Globus pallidus (tissue), 1 donor: ENCODE data around the gene TMEM187.

Experiments
- DNase-seq: peaks from one replicate; pipeline ENCODE4 v3.0.0-alpha.2; 2015; ENCODE audit warnings: low spot score

TMEM187 gene

DNA sequence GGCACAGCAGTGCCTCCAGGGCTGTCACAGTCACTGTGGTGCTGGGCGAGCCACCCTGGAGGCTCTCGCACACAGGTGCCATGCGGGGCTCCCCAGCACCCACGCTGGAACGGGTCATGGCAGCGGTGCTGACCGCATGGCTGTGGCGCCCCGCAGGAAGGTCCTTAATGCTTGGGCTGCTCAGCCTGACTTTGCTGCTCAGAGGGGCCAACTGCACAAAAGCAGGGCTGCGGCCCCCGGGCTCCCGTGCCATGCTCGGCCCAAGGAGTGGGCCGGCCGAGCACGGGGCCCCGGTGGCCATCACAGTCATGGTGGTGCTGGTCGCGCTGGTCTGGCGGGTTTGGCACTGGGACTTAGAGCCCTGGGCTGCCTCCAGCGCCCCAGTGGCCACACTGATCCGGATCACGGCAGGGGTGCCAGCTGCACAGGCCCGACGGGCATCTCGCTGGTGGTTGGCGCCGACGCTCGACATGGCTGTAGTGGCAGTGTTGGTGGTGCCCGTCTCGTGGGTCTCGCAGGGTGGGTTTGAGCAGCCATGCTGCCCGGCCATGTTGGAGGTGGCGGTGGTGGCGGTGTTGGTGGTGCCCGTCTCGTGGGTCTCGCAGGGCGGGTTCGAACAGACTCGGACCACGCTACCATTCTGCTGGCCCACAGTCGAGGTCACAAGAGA is 17.9 kb upstream of the TMEM187 start:
- DNase-seq: no peak

DNA sequence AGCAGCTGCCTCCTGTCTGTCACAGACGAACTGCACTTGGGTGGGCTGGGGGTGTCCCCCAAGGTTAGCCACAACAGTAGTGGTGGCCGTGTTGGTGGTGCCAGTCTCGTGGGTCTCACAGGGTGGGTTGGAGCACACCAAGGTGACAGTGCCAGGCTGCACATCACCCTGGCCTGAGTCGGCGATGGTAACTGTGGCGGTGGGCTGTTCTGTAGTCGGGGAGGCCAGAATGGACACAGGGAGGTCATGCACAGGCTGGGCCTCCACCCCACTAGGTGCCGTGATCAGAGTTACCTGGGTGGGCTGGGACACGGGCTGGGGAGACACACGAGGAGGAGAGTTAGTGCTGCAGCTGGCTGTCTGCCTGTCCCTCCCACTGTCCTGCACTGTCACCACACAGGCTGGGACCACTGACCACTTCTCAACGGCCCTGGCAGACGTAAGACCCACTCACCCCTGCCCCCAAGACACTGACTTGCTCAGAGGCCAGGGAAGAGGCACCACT is 17.3 kb upstream of the TMEM187 start:
- DNase-seq: no peak

DNA sequence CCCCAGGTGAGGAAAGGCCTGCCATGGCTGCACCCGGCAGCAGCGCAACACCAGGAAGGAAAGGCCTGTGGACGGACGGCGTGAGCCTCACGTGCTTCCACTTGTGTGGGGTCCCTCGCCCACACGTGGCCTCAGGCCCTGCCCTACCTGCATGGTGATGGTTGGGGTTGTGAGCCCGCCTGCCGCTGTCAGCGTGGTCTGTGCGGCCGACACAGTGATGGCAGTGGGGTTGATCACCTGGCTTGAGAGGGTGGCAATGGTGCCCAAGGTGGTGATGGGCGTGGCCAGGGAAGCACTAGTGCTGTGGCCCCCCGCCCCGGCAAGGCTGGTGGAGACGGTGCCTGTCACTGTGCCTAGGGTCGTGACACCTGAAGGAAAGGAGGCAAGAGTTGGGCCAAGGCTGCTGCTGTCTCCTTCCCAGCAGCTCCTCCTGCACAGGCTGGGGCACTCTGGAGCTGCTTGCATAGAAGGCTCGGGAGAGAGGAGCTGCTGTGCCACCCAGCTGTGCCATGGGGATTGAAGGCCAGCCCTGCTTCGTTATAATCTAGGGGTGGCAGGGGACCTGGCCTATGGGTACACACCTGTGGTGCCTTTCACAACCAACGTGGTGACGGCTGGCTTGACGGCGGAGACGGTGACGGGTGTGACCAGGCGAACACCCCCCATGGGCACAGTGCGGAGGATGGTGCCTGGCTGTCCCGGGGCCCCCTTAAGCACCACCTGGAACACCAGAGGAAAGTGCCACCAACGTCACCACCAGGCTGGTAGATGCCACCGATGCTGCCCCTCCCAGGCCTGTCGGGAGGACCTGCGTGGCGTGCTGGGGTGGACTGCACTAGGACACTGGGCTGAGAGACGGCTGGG is 16.3 kb upstream of the TMEM187 start:
- no peak for DNase-seq

- DNase-seq: no peak
Measured at GRCh38 chrX:153957224-153957623, 15.3 kb upstream of the TMEM187 start.

DNA sequence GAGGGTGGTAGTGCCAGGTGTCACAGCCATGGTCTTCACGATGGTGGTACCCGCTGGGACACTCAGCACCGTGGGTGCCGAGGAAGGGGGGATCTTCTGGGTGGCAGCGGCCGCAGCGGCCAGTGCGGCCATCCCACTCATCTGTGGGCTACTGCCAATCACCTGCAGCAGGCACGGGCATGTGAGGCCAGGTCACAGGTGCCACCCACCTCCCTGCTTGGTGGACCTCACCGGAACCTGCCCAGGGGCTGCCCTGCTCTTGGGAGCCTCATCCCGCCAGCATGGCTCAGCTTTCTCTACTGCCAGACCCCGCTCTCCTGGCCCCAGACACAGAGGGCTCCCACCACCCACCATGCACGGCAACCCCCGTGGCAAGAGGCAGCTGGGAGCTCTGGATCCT is 13.9 kb upstream of the TMEM187 start:
- no peak for DNase-seq

- no peak for DNase-seq
Measured at GRCh38 chrX:153959649-153960048, 12.9 kb upstream of the TMEM187 start.

GRCh38 chrX:153960077-153960476 is 12.5 kb upstream of the TMEM187 start:
- no peak for DNase-seq

DNA sequence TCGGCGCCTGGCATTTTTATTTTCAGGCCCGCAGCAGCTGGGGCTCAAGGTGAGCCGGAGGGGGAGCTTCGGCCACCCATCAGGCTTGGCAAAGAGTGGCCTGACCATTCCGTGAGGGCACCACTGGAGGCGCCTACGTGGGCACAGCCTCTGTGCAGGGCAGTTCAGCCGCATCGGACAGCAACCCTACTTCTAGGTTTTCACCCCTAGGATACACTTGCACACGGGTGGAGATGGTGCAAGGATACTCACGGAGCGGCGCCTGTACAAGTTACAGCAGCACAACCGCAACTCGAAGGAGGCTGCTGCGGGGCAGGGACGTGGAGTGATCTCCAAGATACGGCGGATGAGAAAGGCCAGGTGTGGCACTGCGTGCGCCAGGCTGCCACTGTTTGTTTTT is 11.8 kb upstream of the TMEM187 start:
- no peak for DNase-seq

GRCh38 chrX:153961292-153961691 is 11.3 kb upstream of the TMEM187 start:
- DNase-seq: no peak

GRCh38 chrX:153963546-153963945 is 9.0 kb upstream of the TMEM187 start:
- DNase-seq: no peak

DNA sequence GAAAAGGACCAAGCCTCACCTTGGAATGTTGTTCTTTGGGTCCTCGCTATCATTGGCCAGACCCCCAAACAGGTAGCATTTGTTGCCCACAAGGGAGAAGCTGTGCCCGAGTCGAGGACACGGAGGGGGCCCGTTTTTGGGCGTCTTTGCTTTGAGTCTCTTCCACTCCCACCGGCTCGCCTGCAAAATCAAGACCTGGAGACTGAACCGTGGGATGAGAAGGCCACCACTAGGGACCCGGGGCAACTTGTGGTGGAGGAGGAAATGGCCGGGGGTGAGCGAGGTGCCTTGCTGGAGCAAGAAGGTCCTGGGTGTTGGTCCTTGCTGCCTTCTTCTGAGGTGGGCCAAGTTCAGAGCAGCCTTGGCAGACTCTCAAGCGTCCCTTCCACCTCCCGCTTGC is 8.4 kb upstream of the TMEM187 start:
- DNase-seq: no peak

GRCh38 chrX:153965406-153965805 is 7.1 kb upstream of the TMEM187 start:
- no peak for DNase-seq

- no peak for DNase-seq
Measured at GRCh38 chrX:153966283-153966688, 6.3 kb upstream of the TMEM187 start.

GRCh38 chrX:153966841-153967535 is 5.6 kb upstream of the TMEM187 start:
- DNase-seq: no peak

GRCh38 chrX:153967536-153968224 is 4.9 kb upstream of the TMEM187 start:
- DNase-seq: no peak

DNA sequence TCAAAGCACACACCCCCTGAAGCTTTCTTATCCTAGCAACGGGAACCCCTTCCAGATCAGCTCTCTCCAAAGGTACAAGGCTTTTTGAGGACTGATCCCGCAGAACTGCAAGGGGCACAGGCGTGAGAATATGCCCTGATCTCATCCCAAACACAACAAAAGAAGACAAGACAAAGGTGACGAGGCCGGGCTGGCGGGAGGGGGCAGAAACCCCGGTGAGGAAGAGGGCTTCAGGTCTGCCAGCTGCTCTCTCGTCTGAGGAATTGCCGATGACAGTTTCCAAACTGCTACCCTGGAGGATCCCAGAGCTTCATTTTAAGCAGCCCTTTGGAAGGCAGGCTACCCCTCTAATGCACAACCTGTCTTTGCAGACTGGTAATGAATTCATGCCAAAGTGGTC is 4.3 kb upstream of the TMEM187 start:
- no peak for DNase-seq

DNA sequence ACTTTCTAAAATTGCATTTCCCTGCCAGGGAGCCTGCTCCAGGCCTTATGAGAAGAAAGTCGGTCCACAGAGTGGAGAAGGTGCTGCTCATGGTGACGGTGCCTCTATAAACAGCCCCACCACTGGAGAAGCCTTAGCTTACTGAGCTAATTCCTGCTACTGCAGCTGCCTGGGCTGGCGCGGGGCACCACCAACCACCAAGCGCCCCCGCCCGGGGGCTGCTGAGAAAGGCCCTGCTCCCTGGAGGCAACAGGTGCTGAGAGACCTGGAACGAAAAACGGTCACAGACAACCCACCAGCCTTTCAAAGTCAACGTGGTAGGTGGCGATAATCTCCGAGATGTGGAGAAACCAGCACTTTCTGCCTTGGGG is 3.8 kb upstream of the TMEM187 start:
- DNase-seq: no peak

DNA sequence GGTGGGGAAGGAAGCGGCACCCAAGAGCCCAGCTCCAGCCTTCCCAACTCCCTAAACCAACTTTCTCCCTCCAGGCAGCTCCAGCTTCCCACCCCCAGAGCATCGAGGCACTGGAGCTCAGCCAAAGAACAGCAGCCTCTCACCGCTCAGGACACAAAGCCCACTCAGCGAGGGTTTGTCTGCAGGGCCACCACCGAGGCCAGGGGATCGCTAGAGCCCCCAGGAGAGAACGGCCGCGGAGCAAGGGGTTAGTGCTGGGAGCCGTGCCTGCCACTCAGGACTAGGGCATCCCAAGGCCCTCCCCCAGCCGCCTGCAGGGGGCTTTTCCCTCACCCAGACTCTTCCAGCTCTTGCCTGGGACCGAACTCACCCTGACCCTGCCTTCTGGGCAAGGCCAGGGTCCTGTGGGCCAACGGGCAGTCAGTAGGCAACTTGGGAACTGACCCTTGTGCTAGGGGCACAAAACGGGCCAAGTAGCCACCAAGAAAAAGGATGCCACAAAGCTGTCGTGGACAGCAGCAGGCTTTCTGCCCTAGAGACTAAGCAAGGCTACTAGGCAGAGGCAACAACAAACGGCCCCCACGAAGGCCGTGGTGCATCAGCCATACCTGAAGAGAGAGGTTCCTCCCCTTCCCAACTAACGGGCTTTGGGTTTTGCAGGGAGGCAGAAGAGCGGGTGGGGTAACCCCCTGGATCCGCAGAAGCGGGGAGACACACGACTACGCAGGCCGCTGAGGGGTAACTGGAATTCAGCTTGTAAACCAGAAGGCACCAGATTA is 3.2 kb upstream of the TMEM187 start:
- no peak for DNase-seq

DNA sequence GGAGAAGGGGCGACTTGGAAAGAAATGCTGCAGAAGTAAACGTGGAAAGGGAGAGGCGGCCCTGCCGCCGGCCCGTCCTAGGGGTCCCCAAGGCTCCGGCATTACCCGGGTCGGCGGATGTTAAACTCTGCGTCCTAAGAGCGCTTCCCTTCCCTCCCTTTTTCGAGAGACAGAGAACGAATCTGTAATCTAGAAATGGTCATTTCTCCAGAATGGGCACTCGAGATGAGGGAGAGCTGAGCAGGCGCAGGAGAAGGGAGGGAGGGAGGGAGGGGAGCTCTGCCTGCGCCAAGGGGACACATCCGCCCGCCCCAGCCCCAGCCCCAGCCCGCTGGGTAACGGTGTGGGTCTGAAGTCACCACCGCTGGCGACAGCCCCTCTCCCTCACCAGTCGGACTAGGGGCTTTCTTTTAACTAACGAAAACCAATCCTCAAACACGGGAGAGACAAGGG is 2.6 kb upstream of the TMEM187 start:
- DNase-seq: peak; percentile 69

GRCh38 chrX:153970357-153971123 is 2.0 kb upstream of the TMEM187 start:
- peak; percentile 78 for DNase-seq

DNA sequence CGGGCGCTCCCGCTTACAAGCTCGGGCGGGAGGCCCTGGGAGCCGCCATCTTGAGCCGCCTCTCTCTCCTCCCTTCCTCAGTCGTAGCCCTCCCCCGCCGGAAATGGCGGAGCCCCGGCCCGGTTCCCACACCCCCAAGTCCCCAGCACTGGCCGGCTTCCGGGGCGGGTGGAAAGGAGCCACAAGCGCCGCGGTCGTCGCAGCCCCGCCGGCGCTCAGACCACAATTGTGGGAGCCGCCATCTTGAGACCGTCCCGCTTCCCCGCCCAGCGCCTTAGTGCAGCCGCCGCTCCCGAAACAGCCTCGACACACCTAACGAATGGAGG is 1.5 kb upstream of the TMEM187 start:
- peak; percentile 89 for DNase-seq
